HG02970 (cell line): ENCODE results near the gene CHN1.
A peak's percentile ranks its signal among the peaks of the same experiment; 100 is the strongest.

ENCODE experiments used
- ATAC-seq: cut with Tn5 transposase; IDR thresholded peaks from one replicate; pipeline ENCODE4 v1.9.1; 2021; ENCODE audit warnings: mild to moderate bottlenecking, moderate library complexity, moderate number of reproducible peaks; ENCODE audit not compliant: unreplicated experiment, low FRiP score

CHN1 gene

GRCh38 chr2:174748948-174749347 is 256.2 kb downstream of the CHN1 start:
- ATAC-seq, result peak; percentile 35
